BJ (cell line): ENCODE results near the gene DIS3L2. TPM values are rescaled to one million over a fixed set of nuclear protein-coding genes. Genes with fewer than 3 reads are reported as not detected.

Source experiments
- CTCF ChIA-PET: fragments of 350-600 bp; formaldehyde crosslinking; extraction: SDS; loops from one replicate; lab custom pipeline; 2021; ENCODE audit warnings: antibody characterized with exemption, inconsistent platforms; lab: Yijun Ruan, JAX
- POLR2A ChIA-PET: fragments of 300-600 bp; sonication (Branson Sonifier 250); formaldehyde crosslinking; extraction: SDS; loops from one replicate; lab custom pipeline; 2021; ENCODE audit warnings: antibody characterized with exemption; lab: Charles Lee
- DNase-seq: peaks from one replicate; pipeline ENCODE4 v3.0.0-alpha.2; 2011; ENCODE audit warnings: low read depth
- H3K27me3 ChIP-seq: 2 replicates; pipeline ENCODE4 v1.6.0; 2011; ENCODE audit warnings: low read length; ENCODE audit not compliant: control insufficient read depth, insufficient read depth
- H3K36me3 ChIP-seq: 2 replicates; pipeline ENCODE4 v1.5.1; 2011; ENCODE audit warnings: low read length; ENCODE audit not compliant: control insufficient read depth, insufficient read depth
- H3K4me3 ChIP-seq: 2 replicates; pipeline ENCODE4 v1.5.1; 2011; ENCODE audit warnings: low read depth, mild to moderate bottlenecking, control low read depth, low read length
- CTCF ChIP-seq: IDR thresholded peaks from 2 replicates; pipeline ENCODE4 v1.5.1; 2011; ENCODE audit warnings: low read depth, mild to moderate bottlenecking, control low read depth, inconsistent platforms, low read length, moderate library complexity; ENCODE audit not compliant: insufficient read depth
- polyA plus RNA-seq: library from polyadenylated mRNA; depleted of rRNA; stranded (reverse); fragments of >200 nt; gene quantifications from 2 replicates; pipeline ENCODE4 v1.2.3, GENCODE V29; 2011

The DIS3L2 gene
- polyA plus RNA-seq, 1 experiment, result 12.4 TPM

GRCh38 chr2:232288489-232289030 lies 327.0 kb downstream of the DIS3L2 start:
- CTCF ChIA-PET, result interaction anchor here (1.3 to 1.8 kb wide), 2 partner anchors 9 to 486 kb away, joined by 3 to 6 read pairs; no protein-coding TSS in a partner anchor
- H3K36me3 ChIP-seq, result no peaks in the 10 kb centered on the region; the same call in 1 of the 2 replicates
- no peak overlapping the region for H3K4me3 ChIP-seq
- POLR2A ChIA-PET, result no interaction called here
- no peak for TF ChIP-seq CTCF
- no peak for DNase-seq
- H3K27me3 ChIP-seq, result no peaks in the 10 kb centered on the region

- ChIA-PET CTCF (interaction anchor here (0.8 to 2.7 kb wide), 8 partner anchors 11 to 390 kb away, joined by 3 to 13 read pairs (median 4); partner anchors contain the start of gene NPPC), POLR2A (no interaction called here)
Measured at GRCh38 chr2:232290668-232291067, 329.2 kb downstream of the DIS3L2 start.

GRCh38 chr2:232291343-232291742 lies 329.8 kb downstream of the DIS3L2 start:
- ChIA-PET CTCF (interaction anchor here (0.9 to 3.3 kb wide), 7 partner anchors 9 to 366 kb away, joined by 3 to 43 read pairs (median 9); partner anchors contain the start of gene NPPC), POLR2A (no interaction called here)
- Histone ChIP-seq H3K27me3 (no peaks in the 10 kb centered on the region), H3K36me3 (peaks cover 1% of the 10 kb centered on the region; the same call in 1 of the 2 replicates), H3K4me3 (no peak overlapping the region)
- TF ChIP-seq CTCF, result no peak
- DNase-seq, result no peak

More at GRCh38 chr2:232290668-232291067, 329.2 kb downstream of the DIS3L2 start:
- DNase-seq, result no peak
- TF ChIP-seq CTCF, result no peak
- Histone ChIP-seq H3K4me3 (no peak overlapping the region), H3K36me3 (peaks cover 1% of the 10 kb centered on the region; the same call in 1 of the 2 replicates), H3K27me3 (no peaks in the 10 kb centered on the region)

- TF ChIP-seq CTCF, result peak; percentile 73
- CTCF ChIA-PET, result interaction anchor here (0.6 to 3.3 kb wide), 25 partner anchors 10 to 561 kb away, joined by 3 to 43 read pairs (median 5); partner anchors contain the start of gene NPPC
- POLR2A ChIA-PET, result no interaction called here
- no peak for DNase-seq
- Histone ChIP-seq H3K36me3 (peaks cover 1% of the 10 kb centered on the region; the same call in 1 of the 2 replicates), H3K27me3 (no peaks in the 10 kb centered on the region), H3K4me3 (no peak overlapping the region)
Measured at GRCh38 chr2:232292395-232293154, 331.1 kb downstream of the DIS3L2 start.

- POLR2A ChIA-PET, result no interaction called here
- DNase-seq, result no peak
Measured at GRCh38 chr2:232293191-232293590, 331.7 kb downstream of the DIS3L2 start.

More at GRCh38 chr2:232293191-232293590, 331.7 kb downstream of the DIS3L2 start:
- Histone ChIP-seq H3K36me3 (peaks cover 1% of the 10 kb centered on the region; the same call in 1 of the 2 replicates), H3K27me3 (no peaks in the 10 kb centered on the region), H3K4me3 (no peak overlapping the region)
- TF ChIP-seq CTCF, result no peak
- CTCF ChIA-PET, result interaction anchor here (0.6 to 3.3 kb wide), 19 partner anchors 9 to 392 kb away, joined by 3 to 43 read pairs (median 5); partner anchors contain the start of gene NPPC
